Tibial nerve (tissue), 4 donors: Measurements from ENCODE around the gene RSKR. TPM values are rescaled to one million over a fixed set of nuclear protein-coding genes. Genes with fewer than 3 reads are reported as not detected.

ENCODE experiments used
- DNase-seq, 2 donors: peaks; one replicate each; pipeline ENCODE4 v3.0.0-alpha.2; 2019; ENCODE audit warnings: low spot score in 2 of 2
- H3K27ac ChIP-seq, 4 donors: fragments of 200-600 bp; sonication (generic) in 3 of 4; one replicate each; pipeline ENCODE4 v1.5.1; 2017 to 2019; ENCODE audit warnings: mild to moderate bottlenecking in 1 of 4
- H3K27me3 ChIP-seq, 2 donors: fragments of 200-600 bp; sonication (generic) in 1 of 2; one replicate each; pipeline versions ENCODE4 v1.5.1 to v1.6.0; 2017 to 2019
- H3K36me3 ChIP-seq, 3 donors: fragments of 200-600 bp; sonication (generic); one replicate each; pipeline ENCODE4 v1.5.1; 2018 to 2019
- H3K4me1 ChIP-seq, 4 donors: fragments of 200-600 bp; sonication (generic) in 3 of 4; one replicate each; pipeline ENCODE4 v1.5.1; 2017 to 2019
- H3K4me3 ChIP-seq, 4 donors: fragments of 200-600 bp; sonication (generic) in 3 of 4; one replicate each; pipeline ENCODE4 v1.5.1; 2017 to 2019; ENCODE audit warnings: mild to moderate bottlenecking in 1 of 4, moderate library complexity in 1 of 4
- H3K9me3 ChIP-seq, 4 donors: fragments of 200-600 bp; sonication (generic) in 3 of 4; one replicate each; pipeline ENCODE4 v1.5.1; 2017 to 2019
- EP300 ChIP-seq, 2 donors: sonication (generic); formaldehyde crosslinking; IDR thresholded peaks; one replicate each; pipeline ENCODE4 v1.6.1; 2017; ENCODE audit warnings: antibody characterized with exemption in 2 of 2, mild to moderate bottlenecking in 1 of 2
- POLR2A ChIP-seq, 2 donors: fragments of 450-650 bp; IDR thresholded peaks; one replicate each; pipeline ENCODE4 v1.6.1; 2017; ENCODE audit warnings: antibody characterized with exemption in 2 of 2, mild to moderate bottlenecking in 2 of 2, moderate library complexity in 2 of 2
- WGBS, 2 donors: methylation state at CpG; one replicate each; pipeline ENCODE4 v1.1.5; 2018; 5-methylcytosine and 5-hydroxymethylcytosine counted together
- total RNA-seq, 4 donors: library from RNA; depleted of rRNA; stranded (reverse); fragments of >200 nt; gene quantifications; one replicate each; pipeline ENCODE4 v1.1.0, GENCODE V29; 2016
- TF ChIP-seq, protein P1 (sequence below), 5 experiments: fragments of 200-600 bp in 3 of 5; fragments of 450-650 bp in 2 of 5; sonication (generic) in 3 of 5; IDR thresholded peaks; one replicate each; pipeline ENCODE4 v1.5.1; 2016 to 2019; ENCODE audit warnings: antibody characterized with exemption in 5 of 5, mild to moderate bottlenecking in 3 of 5, moderate library complexity in 2 of 5

RSKR gene
- total RNA-seq, 4 donors from 2014 or later: 5.7 to 34.5 (median 16.2) TPM

DNA sequence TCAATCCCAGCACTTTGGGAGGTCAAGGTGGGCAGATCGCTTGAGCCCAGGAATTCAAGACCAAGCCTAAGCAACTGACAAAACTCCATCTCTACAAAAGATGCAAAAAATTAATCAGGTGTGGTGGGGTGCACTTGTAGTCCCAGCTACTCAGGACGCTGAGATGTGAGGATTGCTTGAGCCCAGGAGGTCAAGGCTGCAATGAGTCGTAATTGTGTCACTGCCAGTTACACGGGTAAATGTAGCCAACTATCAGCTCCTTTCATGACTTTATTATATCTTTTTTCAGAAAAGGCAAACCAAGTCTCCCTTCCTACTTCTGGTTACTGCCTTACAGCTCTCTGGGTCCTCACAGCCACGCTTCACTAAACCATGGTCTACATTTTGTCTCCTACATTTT, 43.8 kb upstream of the RSKR start:
- Histone ChIP-seq H3K9me3 (no peaks in the 10 kb centered on the region), H3K27me3 (no peaks in the 10 kb centered on the region), H3K4me1 (peaks cover 0 to 19% (median 9%) of the 10 kb centered on the region in 4 donors), H3K36me3 (peaks cover 0 to 67% (median 11%) of the 10 kb centered on the region in 3 donors), H3K4me3 (no peak overlapping the region), H3K27ac (no peak overlapping the region)
- DNase-seq: no peak
- WGBS, 2 donors: 81 to 90% methylated on average over 5 of the region's 5 CpGs
- TF ChIP-seq, protein P1, sequence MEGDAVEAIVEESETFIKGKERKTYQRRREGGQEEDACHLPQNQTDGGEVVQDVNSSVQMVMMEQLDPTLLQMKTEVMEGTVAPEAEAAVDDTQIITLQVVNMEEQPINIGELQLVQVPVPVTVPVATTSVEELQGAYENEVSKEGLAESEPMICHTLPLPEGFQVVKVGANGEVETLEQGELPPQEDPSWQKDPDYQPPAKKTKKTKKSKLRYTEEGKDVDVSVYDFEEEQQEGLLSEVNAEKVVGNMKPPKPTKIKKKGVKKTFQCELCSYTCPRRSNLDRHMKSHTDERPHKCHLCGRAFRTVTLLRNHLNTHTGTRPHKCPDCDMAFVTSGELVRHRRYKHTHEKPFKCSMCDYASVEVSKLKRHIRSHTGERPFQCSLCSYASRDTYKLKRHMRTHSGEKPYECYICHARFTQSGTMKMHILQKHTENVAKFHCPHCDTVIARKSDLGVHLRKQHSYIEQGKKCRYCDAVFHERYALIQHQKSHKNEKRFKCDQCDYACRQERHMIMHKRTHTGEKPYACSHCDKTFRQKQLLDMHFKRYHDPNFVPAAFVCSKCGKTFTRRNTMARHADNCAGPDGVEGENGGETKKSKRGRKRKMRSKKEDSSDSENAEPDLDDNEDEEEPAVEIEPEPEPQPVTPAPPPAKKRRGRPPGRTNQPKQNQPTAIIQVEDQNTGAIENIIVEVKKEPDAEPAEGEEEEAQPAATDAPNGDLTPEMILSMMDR (IDR thresholded peaks at IDR 0.05): no peak
- TF ChIP-seq EP300 (IDR thresholded peaks at IDR 0.05): no peak
- TF ChIP-seq POLR2A (IDR thresholded peaks at IDR 0.05): no peak

DNA sequence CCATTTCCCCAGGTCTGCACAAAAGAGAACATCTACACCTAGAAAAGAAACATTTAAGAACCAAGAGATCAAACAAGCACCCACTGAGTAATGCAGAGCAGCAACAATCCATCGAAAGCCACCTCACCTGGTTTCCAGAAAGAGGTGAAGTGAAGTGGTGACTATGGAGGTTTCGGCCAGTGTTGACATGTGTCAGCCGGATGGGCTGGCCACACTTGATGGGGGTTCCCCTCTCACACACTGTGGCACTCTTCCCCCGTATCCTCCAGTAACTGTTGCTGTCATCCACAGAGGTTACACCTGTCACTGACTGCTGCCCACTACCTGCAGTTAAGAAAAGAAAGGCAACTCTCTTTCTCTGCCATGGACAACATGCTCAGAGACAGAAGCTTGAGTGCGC, 41.2 kb upstream of the RSKR start:
- TF ChIP-seq, protein P1 (IDR thresholded peaks at IDR 0.05): no peak
- TF ChIP-seq EP300 (IDR thresholded peaks at IDR 0.05): no peak
- TF ChIP-seq POLR2A (IDR thresholded peaks at IDR 0.05): no peak
- no peaks in the 10 kb centered on the region for H3K9me3 ChIP-seq
- H3K36me3 ChIP-seq: peaks cover 0 to 89% (median 17%) of the 10 kb centered on the region in 3 donors
- DNase-seq: no peak
- H3K27ac ChIP-seq: no peak overlapping the region
- WGBS, 2 donors: 89 to 94% methylated on average over 5 of the region's 5 CpGs
- peaks cover 0 to 4% (median 0%) of the 10 kb centered on the region in 4 donors for H3K4me1 ChIP-seq
- no peak overlapping the region for H3K4me3 ChIP-seq
- H3K27me3 ChIP-seq: no peaks in the 10 kb centered on the region

DNA sequence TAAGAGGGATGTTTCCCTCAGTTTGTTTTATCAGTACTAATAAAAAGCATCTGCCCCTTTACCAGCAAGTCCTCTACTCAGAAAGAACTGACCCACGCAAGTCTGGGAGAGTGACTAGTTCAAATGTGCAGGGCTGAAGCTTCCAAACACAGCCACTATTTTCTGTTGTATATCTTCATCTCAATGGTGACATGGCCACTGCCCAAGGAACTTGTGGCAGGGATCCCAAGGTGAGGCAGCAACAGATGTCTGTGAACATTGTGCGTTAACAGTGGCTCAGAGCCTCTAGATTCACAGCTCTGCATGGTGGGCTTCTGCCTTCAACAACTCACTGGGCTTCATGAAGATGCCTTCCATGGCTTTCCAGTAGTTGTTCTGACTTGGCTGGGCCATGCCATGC, 34.7 kb upstream of the RSKR start:
- H3K4me1 ChIP-seq: peaks cover 2 to 24% (median 17%) of the 10 kb centered on the region in 4 donors
- 93% methylated on average over 2 of the region's 2 CpGs for WGBS, 2 donors
- H3K27me3 ChIP-seq: no peaks in the 10 kb centered on the region
- no peak overlapping the region for H3K4me3 ChIP-seq
- TF ChIP-seq EP300 (IDR thresholded peaks at IDR 0.05) (no peak), POLR2A (IDR thresholded peaks at IDR 0.05) (no peak)
- TF ChIP-seq, protein P1 (IDR thresholded peaks at IDR 0.05): no peak
- peaks cover 0 to 57% (median 7%) of the 10 kb centered on the region in 3 donors for H3K36me3 ChIP-seq
- H3K27ac ChIP-seq: no peak overlapping the region
- DNase-seq: no peak
- no peaks in the 10 kb centered on the region for H3K9me3 ChIP-seq

DNA sequence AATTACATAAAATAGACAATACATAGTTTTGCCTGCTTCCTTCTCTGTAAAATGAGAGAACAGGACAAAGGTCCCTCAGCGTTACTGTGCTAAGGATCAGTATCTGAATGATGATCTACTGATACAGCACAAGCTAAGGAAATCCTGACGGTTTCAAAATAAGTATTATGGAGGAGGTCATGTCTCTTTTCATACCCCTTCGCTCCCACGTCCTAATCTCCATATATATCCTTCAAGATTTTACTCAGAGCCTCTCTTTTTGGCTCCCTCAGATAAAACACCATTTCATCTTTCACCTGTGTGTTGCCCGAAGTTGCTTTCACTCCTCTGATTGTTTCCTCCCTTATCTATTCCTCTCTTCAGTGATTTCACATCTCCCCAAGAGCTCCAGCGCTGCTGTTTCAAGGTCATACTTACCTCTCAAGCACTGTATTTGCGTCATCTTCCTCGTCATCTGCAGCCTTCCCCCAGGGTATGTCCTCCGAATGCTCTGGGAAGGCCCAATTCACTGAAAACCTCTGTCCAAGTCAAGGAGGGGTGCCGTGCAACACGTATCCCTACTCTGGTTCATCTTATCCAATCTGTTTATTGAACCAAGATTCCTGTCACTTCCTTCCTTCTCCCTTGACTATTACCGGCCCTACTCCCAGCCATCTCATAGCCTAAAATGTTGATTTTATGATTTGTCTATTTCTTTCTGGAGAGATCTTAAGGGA, 32.2 kb upstream of the RSKR start:
- peak in 1 of 2 donors; percentile 11 for DNase-seq
- Histone ChIP-seq H3K27me3 (no peaks in the 10 kb centered on the region), H3K27ac (peak overlapping the region; percentile 92 to 96 (median 94)), H3K4me1 (peaks cover 4 to 37% (median 24%) of the 10 kb centered on the region in 4 donors), H3K4me3 (peak overlapping the region in 2 of 4 donors; percentile 11 to 91), H3K9me3 (no peaks in the 10 kb centered on the region), H3K36me3 (peaks cover 0 to 52% (median 8%) of the 10 kb centered on the region in 3 donors)
- WGBS, 2 donors: 67% methylated on average over 12 of the region's 12 CpGs
- TF ChIP-seq, protein P1 (IDR thresholded peaks at IDR 0.05): no peak
- TF ChIP-seq EP300 (IDR thresholded peaks at IDR 0.05) (no peak), POLR2A (IDR thresholded peaks at IDR 0.05) (no peak)

DNA sequence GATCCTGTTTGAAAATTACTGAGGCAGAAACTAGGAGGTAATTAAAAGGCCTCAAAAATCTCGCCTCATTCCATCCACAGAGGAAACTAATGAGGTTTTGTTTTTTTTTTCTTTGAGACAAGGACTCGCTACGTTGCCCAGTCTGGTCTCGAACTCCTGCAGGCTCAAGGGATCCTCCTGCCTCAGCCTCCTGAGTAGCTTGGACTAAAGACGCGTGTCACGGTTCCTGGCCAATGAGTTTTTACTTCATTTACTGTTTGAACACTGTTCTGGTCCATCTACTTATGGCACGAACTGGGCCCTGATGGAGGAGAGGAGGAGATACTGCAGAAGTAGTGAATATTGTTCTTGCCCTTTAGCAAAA, 31.6 kb upstream of the RSKR start:
- peaks cover 4 to 37% (median 24%) of the 10 kb centered on the region in 4 donors for H3K4me1 ChIP-seq
- no peak for DNase-seq
- peaks cover 0 to 53% (median 10%) of the 10 kb centered on the region in 3 donors for H3K36me3 ChIP-seq

More for the DNA sequence above, 31.6 kb upstream of the RSKR start:
- peak overlapping the region; percentile 54 to 100 (median 91) for H3K4me3 ChIP-seq
- no peaks in the 10 kb centered on the region for H3K27me3 ChIP-seq
- no peaks in the 10 kb centered on the region for H3K9me3 ChIP-seq
- TF ChIP-seq POLR2A (IDR thresholded peaks at IDR 0.05): no peak
- no peak for TF ChIP-seq EP300 (IDR thresholded peaks at IDR 0.05)
- TF ChIP-seq, protein P1 (IDR thresholded peaks at IDR 0.05): no peak
- 20 to 26% methylated on average over 8 of the region's 8 CpGs for WGBS, 2 donors
- H3K27ac ChIP-seq: peak overlapping the region; percentile 92 to 96 (median 94)
